ENCODE results near the gene PSMF1. TPM values are rescaled to one million over a fixed set of nuclear protein-coding genes. Genes with fewer than 3 reads are reported as not detected.

PSMF1 gene
- total RNA-seq, 6 experiments from 2014 or later = 179 to 208 (median 199) TPM

GRCh38 chr20:1122388-1123315, 4.2 kb downstream of the PSMF1 start:
- peak overlapping the region; percentile 75 for H3K27ac Mint-ChIP-seq
- no peaks in the 10 kb centered on the region for H3K27me3 Mint-ChIP-seq (ENCODE audit: insufficient read depth)
- peak overlapping the region; percentile 73 for H3K4me3 Mint-ChIP-seq
- H3K4me1 Mint-ChIP-seq (ENCODE audit: low read depth) = peaks cover 62% of the 10 kb centered on the region
- peak; percentile 26 for DNase-seq
- no peak for TF ChIP-seq CTCF (IDR thresholded peaks at IDR 0.05)
- H3K36me3 Mint-ChIP-seq (ENCODE audit: low read depth) = peaks cover 39% of the 10 kb centered on the region
- no peaks in the 10 kb centered on the region for H3K9me3 Mint-ChIP-seq

- Mint-ChIP-seq H3K9me3 (no peaks in the 10 kb centered on the region), H3K36me3 (ENCODE audit: low read depth) (peaks cover 44% of the 10 kb centered on the region), H3K27ac (peak overlapping the region; percentile 20; the same call in 1 of the 2 replicates), H3K4me1 (ENCODE audit: low read depth) (peaks cover 58% of the 10 kb centered on the region), H3K4me3 (no peak overlapping the region), H3K27me3 (ENCODE audit: insufficient read depth) (no peaks in the 10 kb centered on the region)
- no peak for DNase-seq
- TF ChIP-seq CTCF (IDR thresholded peaks at IDR 0.05) = no peak
Observed at GRCh38 chr20:1123666-1124065, 5.3 kb downstream of the PSMF1 start.

GRCh38 chr20:1124421-1124820, 6.0 kb downstream of the PSMF1 start:
- no peak for TF ChIP-seq CTCF (IDR thresholded peaks at IDR 0.05)
- H3K27me3 Mint-ChIP-seq (ENCODE audit: insufficient read depth) = no peaks in the 10 kb centered on the region
- no peak overlapping the region; the same call in 1 of the 2 replicates for H3K27ac Mint-ChIP-seq
- H3K36me3 Mint-ChIP-seq (ENCODE audit: low read depth) = peaks cover 42% of the 10 kb centered on the region
- no peaks in the 10 kb centered on the region for H3K9me3 Mint-ChIP-seq
- DNase-seq = no peak
- no peak overlapping the region for H3K4me3 Mint-ChIP-seq
- H3K4me1 Mint-ChIP-seq (ENCODE audit: low read depth) = peaks cover 54% of the 10 kb centered on the region

DNA sequence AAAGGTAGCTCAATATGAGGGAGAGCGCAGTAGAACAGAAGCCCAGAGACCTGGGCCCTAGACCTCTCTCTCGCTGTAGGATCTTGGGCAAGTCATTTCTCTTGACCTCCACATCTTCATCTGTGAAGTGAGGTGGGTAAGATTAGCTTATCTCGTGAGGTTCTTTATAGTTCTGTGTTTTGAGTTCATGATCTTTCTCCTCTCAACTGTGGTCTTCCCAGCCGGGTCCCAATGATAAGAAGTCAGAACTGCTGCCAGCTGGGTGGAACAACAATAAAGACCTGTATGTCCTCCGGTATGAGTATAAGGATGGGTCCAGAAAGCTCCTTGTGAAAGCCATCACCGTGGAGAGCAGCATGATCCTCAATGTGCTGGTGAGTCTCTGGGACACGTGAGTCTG, 6.9 kb downstream of the PSMF1 start:
- peaks cover 45% of the 10 kb centered on the region for H3K4me1 Mint-ChIP-seq (ENCODE audit: low read depth)
- H3K4me3 Mint-ChIP-seq = no peak overlapping the region
- no peaks in the 10 kb centered on the region for H3K27me3 Mint-ChIP-seq (ENCODE audit: insufficient read depth)
- no peaks in the 10 kb centered on the region for H3K9me3 Mint-ChIP-seq
- H3K36me3 Mint-ChIP-seq (ENCODE audit: low read depth) = peaks cover 42% of the 10 kb centered on the region
- no peak overlapping the region for H3K27ac Mint-ChIP-seq
- TF ChIP-seq CTCF (IDR thresholded peaks at IDR 0.05) = no peak
- no peak for DNase-seq

DNA sequence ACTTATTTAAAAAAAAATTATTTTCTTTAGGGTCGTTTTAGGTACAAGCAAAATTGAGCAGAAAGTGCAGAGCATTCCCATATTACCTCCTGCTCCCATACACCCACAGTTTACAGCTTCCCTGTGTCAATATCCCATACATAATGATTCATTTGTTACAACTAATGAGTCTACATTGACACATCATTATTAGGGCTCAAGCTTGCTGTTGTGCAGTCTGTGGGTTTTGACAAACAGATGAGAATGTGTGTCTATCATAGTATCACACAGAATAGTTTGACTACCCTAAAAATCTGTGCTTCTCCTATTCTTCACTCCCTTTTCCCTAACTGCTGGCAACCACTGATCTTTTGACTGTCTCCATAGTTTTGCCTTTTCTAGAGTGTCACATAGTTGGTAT, 9.4 kb downstream of the PSMF1 start:
- H3K36me3 Mint-ChIP-seq (ENCODE audit: low read depth) = peaks cover 54% of the 10 kb centered on the region
- H3K9me3 Mint-ChIP-seq = no peaks in the 10 kb centered on the region
- DNase-seq = no peak
- TF ChIP-seq CTCF (IDR thresholded peaks at IDR 0.05) = no peak
- H3K4me1 Mint-ChIP-seq (ENCODE audit: low read depth) = peaks cover 20% of the 10 kb centered on the region
- no peak overlapping the region for H3K27ac Mint-ChIP-seq
- H3K27me3 Mint-ChIP-seq (ENCODE audit: insufficient read depth) = no peaks in the 10 kb centered on the region
- H3K4me3 Mint-ChIP-seq = no peak overlapping the region

Measured in HFFc6 (cell line).